ENCODE data around the gene INPP1. TPM values are rescaled to one million over a fixed set of nuclear protein-coding genes. Genes with fewer than 3 reads are reported as not detected.

The INPP1 gene
- total and polyA plus RNA-seq, 2 of the 8 experiments (the other 6 are each of a cell fraction or from before 2014, with no cell fraction given), result 0.88 to 3.0 TPM

GRCh38 chr2:190334479-190335224 is 8.7 kb upstream of the INPP1 start:
- no peaks in the 10 kb centered on the region for H3K36me3 ChIP-seq (ENCODE audit: control insufficient read depth in 2 of 4, insufficient read depth in 4 of 4, low read length in 3 of 4)
- WGBS, 2 experiments (ENCODE audit: extremely low coverage in 1 of 2, insufficient coverage in 1 of 2, insufficient read length in 1 of 2, insufficient replicate concordance in 2 of 2, low coverage in 1 of 2, low lambda C conversion rate in 2 of 2, missing lambda C conversion rate in 1 of 2), result 83 to 100% methylated on average over 1 to 8 of the region's 8 CpGs
- no peaks in the 10 kb centered on the region for H3K23me2 ChIP-seq (ENCODE audit: low read depth, low read length)
- no peaks in the 10 kb centered on the region for H4K20me1 ChIP-seq (replicated peaks in 1 of 2; ENCODE audit: control insufficient read depth in 1 of 2, insufficient read depth in 2 of 2, low read length in 2 of 2)
- no peak overlapping the region for H2BK15ac ChIP-seq (ENCODE audit: low read length)
- H3K9me3 ChIP-seq (ENCODE audit: insufficient read depth in 2 of 2, low read depth in 1 of 2, low read length in 1 of 2), result no peaks in the 10 kb centered on the region
- no peak overlapping the region for H2BK5ac ChIP-seq (ENCODE audit: low read depth, low read length)
- H3K56ac ChIP-seq (replicated peaks; ENCODE audit: insufficient read length, low read depth, low read length), result no peak overlapping the region
- no peak overlapping the region for H2AK5ac ChIP-seq (ENCODE audit: low read depth, low read length)
- no peaks in the 10 kb centered on the region for H3K27me3 ChIP-seq (replicated peaks in 1 of 4; ENCODE audit: control insufficient read depth in 3 of 4, extremely low read depth in 1 of 4, insufficient read depth in 3 of 4, low read length in 3 of 4)
- H3K4me1 ChIP-seq (replicated peaks in 1 of 4; ENCODE audit: control insufficient read depth in 3 of 4, insufficient read depth in 4 of 4, low read length in 3 of 4), result no peaks in the 10 kb centered on the region
- H3K4ac ChIP-seq (replicated peaks; ENCODE audit: insufficient read length, low read depth, low read length), result no peak overlapping the region
- no peak overlapping the region for H4K91ac ChIP-seq (replicated peaks; ENCODE audit: insufficient read length, low read length)
- no peaks in the 10 kb centered on the region for H3K79me1 ChIP-seq (ENCODE audit: low read depth, low read length)
- H3K23ac ChIP-seq (ENCODE audit: insufficient read length), result no peak overlapping the region
- no peak overlapping the region for H2BK20ac ChIP-seq (ENCODE audit: low read length)
- no peaks in the 10 kb centered on the region for H3K79me2 ChIP-seq (ENCODE audit: control insufficient read depth in 1 of 2, insufficient read depth in 2 of 2, low read length in 2 of 2)
- no peak overlapping the region; a peak in 1 of 7 replicates for H3K9ac ChIP-seq (replicated peaks in 1 of 4; ENCODE audit: extremely low read depth in 1 of 4, low read depth in 3 of 4, low read length in 3 of 4)
- H3K14ac ChIP-seq (ENCODE audit: insufficient read length), result no peak overlapping the region
- no peak for FAIRE-seq
- no peak overlapping the region for H3K4me2 ChIP-seq (ENCODE audit: insufficient read depth in 1 of 2, low read depth in 2 of 2, low read length in 2 of 2)
- ChIA-PET CTCF (ENCODE audit: partially characterized antibody) (no interaction called here), POLR2A (ENCODE audit: partially characterized antibody) (no interaction called here)
- H3K18ac ChIP-seq (ENCODE audit: extremely low read depth, low read length), result no peak overlapping the region
- no peak overlapping the region for H3K4me3 ChIP-seq (ENCODE audit: extremely low read depth in 1 of 4, insufficient read depth in 2 of 4, low read depth in 3 of 4, low read length in 4 of 4)
- no peak for DNase-seq (ENCODE audit: low read depth in 1 of 2, low spot score in 2 of 2)
- H3K27ac ChIP-seq (ENCODE audit: low read depth, low read length), result no peak overlapping the region
- H2AFZ ChIP-seq (ENCODE audit: low read length), result no peak overlapping the region
- H4K8ac ChIP-seq (ENCODE audit: extremely low read depth, insufficient read depth, low read length), result no peak overlapping the region
- H4K5ac ChIP-seq (ENCODE audit: insufficient read length, low read depth, low read length), result no peak overlapping the region
- TF ChIP-seq JUN (IDR thresholded peaks at IDR 0.05; ENCODE audit: low read depth, low read length), result no peak
- TF ChIP-seq KDM4A (IDR thresholded peaks at IDR 0.05; ENCODE audit: low read depth, low read length, severe bottlenecking), result no peak
- TF ChIP-seq RXRA (IDR thresholded peaks at IDR 0.05; ENCODE audit: insufficient read depth, low read depth, low read length), result no peak
- TF ChIP-seq GTF2F1 (IDR thresholded peaks at IDR 0.05; ENCODE audit: borderline replicate concordance, low read depth, low read length), result no peak
- TF ChIP-seq ASH2L (IDR thresholded peaks at IDR 0.05; ENCODE audit: low read length), result no peak
- TF ChIP-seq EZH2 (IDR thresholded peaks at IDR 0.05; ENCODE audit: low read depth, low read length, severe bottlenecking), result no peak
- no peak for TF ChIP-seq CEBPB (IDR thresholded peaks at IDR 0.05; ENCODE audit: low read depth, low read length)
- no peak for TF ChIP-seq CTBP2 (IDR thresholded peaks at IDR 0.05; ENCODE audit: borderline replicate concordance, insufficient read depth, insufficient read length, low read length)
- no peak for TF ChIP-seq HDAC2 (IDR thresholded peaks at IDR 0.05; ENCODE audit: borderline replicate concordance in 1 of 2, low read depth in 2 of 2, low read length in 2 of 2)
- no peak for TF ChIP-seq SIRT6 (IDR thresholded peaks at IDR 0.05; ENCODE audit: low read length)
- no peak overlapping the region for H2BK12ac ChIP-seq (ENCODE audit: low read depth, low read length)
- no peak overlapping the region for H2BK120ac ChIP-seq (replicated peaks; ENCODE audit: low read depth, low read length)

Data from H1 (cell line).